Neural progenitor cell (in vitro differentiated cells): ENCODE measurements around the gene LAD1.

Source experiments
- EZH2phosphoT487 ChIP-seq: fragments of 200-600 bp; sonication (generic); IDR thresholded peaks from 2 replicates; pipeline ENCODE4 v1.6.1; 2017; ENCODE audit warnings: antibody characterized with exemption
- TF ChIP-seq, protein P1 (sequence below): fragments of 200-600 bp; sonication (generic); IDR thresholded peaks from 2 replicates; pipeline ENCODE4 v1.5.1; 2017; ENCODE audit warnings: antibody characterized with exemption, mild to moderate bottlenecking

DNA sequence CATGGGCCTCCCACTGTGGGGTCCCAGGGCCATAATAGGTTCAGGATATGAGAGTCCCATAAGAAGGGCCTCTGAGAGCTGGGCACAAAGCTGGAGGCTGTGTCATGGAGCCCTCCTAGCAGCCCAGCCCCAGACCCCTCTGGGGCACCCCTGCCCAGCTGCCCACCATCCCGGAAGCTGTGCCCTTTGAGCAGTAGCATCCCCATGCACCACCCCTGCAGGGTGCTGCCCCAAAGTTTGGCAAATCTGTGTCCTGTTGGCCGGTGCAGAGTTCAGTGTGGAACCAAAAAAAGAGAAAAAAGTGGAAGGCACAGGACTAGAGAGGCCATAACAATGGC lies 39.3 kb downstream of the LAD1 start:
- TF ChIP-seq, protein P1, sequence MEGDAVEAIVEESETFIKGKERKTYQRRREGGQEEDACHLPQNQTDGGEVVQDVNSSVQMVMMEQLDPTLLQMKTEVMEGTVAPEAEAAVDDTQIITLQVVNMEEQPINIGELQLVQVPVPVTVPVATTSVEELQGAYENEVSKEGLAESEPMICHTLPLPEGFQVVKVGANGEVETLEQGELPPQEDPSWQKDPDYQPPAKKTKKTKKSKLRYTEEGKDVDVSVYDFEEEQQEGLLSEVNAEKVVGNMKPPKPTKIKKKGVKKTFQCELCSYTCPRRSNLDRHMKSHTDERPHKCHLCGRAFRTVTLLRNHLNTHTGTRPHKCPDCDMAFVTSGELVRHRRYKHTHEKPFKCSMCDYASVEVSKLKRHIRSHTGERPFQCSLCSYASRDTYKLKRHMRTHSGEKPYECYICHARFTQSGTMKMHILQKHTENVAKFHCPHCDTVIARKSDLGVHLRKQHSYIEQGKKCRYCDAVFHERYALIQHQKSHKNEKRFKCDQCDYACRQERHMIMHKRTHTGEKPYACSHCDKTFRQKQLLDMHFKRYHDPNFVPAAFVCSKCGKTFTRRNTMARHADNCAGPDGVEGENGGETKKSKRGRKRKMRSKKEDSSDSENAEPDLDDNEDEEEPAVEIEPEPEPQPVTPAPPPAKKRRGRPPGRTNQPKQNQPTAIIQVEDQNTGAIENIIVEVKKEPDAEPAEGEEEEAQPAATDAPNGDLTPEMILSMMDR: no peak
- TF ChIP-seq EZH2phosphoT487: no peak
